Middle frontal gyrus (tissue), 1 donor: ENCODE results near the gene PYGL.
"Not testable (repeated sequence)": the region's sequence is repeated elsewhere in the genome, so short reads cannot be mapped to it uniquely, and the experiment has no call there.

Source experiments
- DNase-seq: peaks from one replicate; pipeline ENCODE4 v3.0.0-alpha.2; 2015; ENCODE audit warnings: low spot score; ENCODE audit errors: extremely low spot score

PYGL gene

DNA sequence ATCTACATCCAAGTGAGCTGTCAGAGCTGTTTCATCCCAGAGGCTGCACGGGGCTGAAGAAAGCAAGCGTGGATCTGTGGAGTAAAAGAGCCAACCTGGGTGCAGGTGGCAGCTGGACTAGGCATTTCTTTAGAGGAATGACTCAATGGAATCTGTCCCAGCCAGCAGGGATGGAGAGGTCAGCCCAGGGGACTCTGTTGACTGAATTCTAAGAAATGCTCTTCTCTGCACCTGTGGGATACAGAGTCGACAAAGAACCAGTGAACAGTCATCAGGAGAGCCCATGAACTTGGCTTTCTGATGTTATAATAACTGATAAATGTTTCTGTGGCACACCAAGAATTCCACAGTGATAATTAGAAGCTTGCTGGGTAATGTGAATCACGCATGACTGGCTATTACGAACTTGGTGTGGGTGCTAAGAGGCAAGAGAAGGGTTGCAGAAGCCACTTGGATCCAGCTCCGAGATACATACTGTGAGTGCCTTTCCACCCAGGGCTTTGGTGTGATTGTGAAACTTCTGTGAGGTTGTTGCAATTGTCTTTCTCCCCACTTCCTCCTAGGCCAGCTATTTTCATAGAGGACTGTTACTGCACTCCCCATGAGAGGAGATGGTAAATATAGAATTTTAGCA is 16.2 kb downstream of the PYGL start:
- DNase-seq, result no peak

DNA sequence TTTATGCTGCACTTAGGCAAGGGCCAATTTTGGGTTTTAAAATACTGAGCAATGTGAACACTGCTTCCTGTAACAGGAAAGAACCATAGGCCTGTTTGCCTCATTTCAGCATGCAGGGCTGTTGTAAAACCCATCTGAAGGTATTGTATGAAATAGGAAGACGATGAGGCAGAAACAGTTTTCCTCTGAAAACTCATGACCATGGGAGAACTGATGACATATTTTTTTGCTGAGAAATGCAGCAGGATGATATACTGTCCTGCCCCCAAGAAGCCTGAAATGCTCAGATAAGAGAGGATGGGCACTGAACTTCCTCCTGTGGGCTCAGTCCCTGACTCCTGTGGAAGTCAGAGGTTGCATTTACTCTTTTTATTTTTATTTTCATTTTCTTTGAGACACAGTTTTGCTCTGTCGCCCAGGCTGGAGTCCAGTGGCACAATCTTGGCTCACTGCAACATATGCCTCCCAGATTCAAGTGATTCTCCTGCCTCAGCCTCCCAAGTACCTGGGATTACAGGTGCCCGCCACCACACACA is 17.4 kb downstream of the PYGL start:
- DNase-seq, result no peak

DNA sequence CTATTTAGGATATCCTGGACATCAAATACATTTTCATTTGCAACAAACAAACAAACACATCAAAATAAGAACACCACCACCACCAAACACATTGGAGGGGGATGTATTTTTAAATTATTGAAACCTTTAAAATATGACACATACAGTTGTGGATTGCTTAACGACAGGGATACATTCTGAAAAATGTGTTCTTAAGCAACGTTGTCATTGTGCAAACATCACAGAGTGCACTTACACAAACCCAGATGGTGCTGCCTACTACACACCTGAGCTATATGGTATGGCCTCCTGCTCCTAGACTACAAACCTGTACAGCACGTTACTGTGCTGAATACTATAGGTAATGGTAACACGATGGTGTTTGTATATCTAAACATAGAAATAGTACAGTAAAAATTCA is 19.4 kb downstream of the PYGL start:
- no peak for DNase-seq

DNA sequence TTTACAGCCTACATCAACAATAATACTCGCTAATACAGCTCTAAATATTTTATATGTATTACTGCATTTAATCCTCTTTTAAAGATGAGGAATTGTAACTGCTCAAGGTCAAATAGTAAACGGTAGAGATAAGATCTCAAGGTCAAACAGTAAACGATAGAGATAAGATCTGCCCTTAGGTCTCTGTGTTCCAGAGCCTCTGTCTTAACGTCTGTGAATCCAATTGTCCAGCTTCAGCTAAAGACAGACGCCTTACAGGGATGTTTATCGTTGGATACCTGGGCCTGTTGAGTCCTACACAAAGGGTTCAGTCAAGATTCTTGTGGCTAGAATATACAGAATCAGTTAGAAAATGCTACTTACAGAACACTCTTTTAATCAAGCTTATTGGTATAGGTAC is 20.0 kb downstream of the PYGL start:
- no peak for DNase-seq

DNA sequence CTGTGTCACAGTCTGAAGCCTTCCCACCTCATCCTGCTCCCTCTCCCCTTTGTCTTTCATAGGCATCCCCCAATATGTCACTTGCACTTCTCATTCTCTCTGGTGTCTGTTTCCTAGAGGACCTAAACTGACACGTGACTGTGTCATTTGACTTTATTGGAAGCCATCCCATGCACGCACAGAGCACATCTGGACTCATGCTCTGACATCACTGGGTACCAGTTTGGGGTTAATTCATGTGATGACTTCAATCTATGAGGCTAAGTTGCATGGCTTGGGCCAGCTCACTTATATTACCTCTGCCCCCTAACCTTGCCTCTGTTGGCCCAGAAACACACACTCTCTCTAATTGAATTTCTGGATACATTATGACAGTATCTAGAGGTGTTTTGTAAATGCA is 21.5 kb downstream of the PYGL start:
- no peak for DNase-seq

DNA sequence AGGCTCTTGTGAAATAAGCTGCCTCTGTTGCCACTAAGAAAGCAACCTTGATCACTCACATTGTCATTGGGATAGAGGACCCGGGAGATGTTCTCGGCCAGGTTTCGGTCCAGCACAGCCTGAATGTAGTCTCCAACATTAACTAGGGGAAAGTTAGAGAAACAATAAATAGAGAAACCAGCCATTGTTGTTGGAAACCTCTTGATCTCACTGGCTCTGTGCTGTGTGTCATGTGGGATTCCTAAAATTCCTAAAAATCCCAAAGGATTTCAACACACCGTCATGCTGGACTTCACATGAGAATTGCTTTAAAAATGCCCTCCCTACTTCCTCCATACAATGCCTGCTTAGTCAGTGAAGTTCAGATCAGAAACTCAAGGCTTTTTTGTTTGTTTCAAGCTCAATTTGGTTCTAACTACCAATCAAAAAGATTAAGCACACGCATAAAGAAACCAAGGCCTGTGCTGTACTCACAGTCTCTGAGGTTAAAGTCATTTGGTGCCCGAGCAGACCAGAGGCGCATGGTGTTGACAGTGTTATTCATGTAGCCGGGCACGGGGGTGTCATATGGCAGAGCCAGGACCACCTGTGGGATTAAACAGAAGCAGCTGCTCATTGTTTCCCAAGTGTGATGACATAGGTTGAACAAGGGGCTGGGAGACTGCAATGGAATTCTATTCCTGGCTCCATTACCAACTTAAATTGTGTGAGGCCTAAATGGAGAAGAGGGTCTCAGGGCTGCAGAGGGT is 23.6 kb downstream of the PYGL start:
- DNase-seq, result no peak

DNA sequence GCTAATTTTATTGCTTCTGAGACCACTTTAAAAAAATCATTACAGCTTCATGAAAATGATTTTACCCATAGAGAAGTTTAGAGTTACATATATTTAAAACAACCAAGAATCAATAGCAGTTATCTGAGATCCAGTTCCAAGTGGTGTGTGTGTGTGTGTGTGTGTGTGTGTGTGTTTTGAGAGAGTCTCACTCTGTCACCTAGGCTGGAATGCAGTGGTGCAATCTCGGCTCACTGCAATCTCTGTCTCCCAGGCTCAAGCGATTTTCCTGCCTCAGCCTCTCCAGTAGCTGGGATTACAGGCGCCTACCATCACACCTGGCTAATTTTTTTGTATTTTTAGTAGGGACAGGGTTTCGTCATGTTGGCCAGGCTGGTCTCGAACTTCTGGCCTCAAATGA is 24.8 kb downstream of the PYGL start:
- not testable (repeated sequence) for DNase-seq

DNA sequence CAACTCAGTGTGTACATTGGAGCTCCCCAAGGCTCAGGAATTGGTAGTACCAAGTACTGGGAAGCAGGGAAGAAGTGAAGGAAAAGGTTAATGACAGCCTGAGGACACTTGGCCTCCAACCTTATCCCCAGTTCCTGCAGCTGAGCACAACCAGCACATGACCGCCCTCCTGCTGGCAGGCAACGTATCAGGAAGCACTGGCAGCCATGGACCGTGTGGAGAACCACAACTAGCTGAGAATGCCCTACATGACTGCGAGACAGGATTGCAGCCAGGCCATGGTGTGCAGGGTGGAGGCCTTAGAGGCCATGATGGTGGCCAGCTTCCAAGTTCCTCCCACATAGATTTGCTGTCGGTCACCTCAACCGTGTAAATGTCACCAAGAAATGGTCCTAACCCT is 26.8 kb downstream of the PYGL start:
- no peak for DNase-seq

DNA sequence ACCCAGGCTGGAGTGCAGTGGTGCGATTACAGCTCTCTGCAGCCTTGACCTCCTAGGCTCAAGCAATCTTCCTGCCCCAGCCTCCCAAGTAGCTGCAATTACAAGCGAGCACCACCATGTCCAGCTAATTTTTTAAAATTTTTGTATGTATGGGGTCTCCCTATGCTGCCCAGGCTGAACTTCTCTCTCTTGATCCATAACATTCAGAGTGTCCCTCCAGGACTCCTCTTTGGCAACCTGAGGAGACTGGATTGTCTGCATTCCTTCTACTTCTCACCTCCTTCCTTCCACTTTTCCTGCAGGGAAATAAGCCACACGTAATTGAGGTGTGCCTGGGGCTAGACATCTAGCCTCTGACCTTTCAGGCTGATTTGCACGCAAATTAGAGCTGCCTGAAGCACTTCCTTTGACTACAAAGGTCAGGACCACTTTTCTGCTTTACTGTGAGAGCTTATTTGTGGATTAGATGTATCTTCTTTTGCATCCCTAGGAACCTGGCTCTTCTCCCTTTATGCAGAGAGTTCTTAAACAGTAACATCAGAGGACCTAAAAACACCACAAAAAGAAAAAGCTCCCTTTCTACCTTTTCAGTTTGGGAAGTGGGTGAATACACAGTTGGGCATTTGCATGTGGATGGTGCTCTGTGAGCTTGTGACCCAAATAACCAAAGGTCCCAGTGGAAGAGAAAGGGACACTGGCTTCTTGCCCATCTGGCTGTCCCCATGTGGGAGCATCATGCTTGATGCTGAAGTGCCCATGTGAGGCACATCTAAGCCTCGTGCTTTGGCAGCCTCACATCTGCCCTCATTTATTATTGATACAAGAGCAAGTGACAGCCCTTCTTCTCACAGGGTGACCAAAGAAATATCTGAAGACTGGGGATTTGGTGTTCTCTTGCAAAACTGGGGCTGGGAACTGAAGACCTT is 33.5 kb downstream of the PYGL start:
- no peak for DNase-seq

DNA sequence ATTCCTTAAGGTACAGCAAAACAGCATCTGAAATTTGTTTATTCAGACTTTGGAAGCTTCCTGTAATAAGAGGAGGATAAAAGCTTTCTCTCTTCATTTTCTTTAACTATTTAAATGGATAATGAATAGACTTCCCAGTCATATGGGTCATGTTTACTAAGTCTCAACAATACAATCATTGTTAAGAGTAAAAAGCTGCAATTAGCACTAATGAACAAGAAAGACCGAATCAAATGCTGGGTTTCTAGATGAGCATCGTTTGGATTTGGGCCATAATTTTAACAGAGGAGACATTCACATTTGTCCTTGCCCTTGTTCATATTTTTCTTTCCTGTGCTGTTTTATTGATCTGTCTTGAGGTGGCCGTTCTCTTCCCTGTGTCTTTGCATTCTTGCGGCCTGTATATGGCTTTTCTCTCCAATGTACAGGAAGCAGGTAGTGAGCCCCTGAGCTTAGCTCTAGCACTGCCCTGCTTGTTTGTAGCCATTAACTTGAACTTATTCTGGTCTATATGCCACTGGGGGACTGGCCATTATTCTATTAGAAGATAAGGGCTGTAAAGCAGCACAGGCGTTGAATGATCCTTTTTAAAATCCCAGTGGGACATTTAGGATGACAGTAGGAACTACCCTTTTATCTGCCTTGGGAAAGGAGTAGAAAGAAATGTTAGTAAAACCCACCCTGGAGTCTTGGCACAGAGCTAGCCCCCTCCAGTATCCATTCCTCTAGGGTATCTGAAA is 37.8 kb downstream of the PYGL start:
- DNase-seq, result no peak

DNA sequence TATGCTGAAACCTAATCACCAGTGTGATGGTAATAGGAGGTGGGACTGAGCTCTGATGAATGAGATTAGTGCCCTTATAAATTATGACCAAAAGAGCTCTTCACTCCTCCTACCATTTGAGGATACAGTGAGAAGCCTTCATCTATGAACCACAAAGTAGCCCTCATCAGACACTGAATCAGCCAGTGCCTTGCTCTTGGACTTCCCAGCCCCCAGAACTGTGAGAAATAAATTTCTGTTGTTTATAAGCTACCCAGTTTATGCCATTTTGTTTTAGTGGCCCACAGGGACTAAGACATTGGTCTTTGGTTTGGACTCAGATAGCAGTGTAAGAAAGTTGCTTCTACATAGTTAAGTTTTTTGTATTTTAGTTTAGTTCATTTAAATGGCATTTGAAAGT is 39.6 kb downstream of the PYGL start:
- DNase-seq, result no peak

DNA sequence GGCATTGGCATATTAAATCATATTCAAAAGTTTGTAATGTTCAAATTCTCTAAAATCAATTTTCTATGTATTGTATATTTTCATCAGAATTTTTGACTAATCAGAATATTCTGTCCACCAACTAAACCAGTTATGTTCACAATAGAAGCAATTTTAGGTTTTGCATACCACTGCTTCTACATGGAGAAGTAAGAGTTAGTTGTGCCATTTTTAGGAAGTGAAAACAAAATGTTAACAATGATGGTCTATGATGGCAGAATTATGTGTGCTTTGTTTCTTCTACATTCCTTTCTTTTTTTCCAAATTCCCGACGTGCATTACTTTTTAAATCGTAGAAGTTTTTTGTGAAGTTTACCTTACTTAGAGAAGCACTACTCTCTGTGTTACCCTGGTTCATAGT is 42.9 kb downstream of the PYGL start:
- no peak for DNase-seq

DNA sequence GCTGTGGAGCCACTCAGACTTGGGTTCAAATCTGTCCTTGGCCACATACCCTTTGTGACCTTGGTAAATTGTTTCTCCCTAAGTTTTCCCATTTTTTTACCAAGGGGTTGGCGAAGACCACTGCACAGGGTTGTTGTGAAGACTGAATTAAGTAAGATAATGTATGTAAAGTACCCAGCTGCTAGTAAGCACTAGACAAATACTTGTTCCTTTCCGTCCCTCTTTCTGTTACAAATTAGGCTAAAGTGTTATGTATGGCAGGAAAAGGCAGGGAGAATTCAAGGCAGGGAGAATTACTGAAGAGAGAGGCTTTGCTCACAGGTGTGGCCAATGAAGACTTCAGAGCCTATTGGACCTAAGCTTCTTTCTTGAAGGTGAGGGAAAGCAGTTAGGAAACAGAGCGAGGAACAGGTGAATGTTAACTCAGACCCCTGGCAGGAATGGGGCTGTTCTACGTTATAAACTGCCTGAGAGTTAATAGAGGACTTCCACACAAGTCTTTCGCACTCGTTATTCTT is 46.6 kb downstream of the PYGL start:
- no peak for DNase-seq

DNA sequence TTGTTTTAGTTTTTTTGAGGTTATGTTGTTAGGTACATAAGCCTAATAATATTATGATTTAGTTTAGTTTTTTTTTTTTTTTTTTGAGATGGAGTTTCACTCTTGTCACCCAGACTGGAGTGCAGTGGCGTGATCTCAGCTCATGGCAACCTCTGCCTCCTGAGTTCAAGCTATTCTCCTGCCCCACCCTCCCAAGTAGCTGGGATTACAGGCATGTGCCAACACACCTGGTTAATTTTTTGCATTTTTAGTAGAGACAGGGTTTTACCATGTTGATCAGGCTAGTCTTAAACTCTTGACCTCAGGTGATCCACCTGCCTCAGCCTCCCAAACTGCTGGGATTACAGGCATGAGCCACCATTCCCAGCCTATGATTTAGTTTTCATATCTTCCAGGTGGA is 47.3 kb downstream of the PYGL start:
- not testable (repeated sequence) for DNase-seq

DNA sequence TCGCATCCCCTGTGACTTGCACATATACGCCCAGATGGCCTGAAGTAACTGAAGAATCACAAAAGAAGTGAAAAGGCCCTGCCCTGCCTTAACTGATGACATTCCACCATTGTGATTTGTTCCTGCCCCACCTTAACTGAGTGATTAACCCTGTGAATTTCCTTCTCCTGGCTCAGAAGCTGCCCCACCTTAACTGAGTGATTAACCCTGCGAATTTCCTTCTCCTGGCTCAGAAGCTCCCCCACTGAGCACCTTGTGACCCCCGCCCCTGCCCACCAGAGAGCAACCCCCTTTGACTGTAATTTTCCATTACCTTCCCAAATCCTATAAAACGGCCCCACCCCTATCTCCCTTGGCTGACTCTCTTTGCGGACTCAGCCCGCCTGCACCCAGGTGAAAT is 47.9 kb downstream of the PYGL start:
- not testable (repeated sequence) for DNase-seq

DNA sequence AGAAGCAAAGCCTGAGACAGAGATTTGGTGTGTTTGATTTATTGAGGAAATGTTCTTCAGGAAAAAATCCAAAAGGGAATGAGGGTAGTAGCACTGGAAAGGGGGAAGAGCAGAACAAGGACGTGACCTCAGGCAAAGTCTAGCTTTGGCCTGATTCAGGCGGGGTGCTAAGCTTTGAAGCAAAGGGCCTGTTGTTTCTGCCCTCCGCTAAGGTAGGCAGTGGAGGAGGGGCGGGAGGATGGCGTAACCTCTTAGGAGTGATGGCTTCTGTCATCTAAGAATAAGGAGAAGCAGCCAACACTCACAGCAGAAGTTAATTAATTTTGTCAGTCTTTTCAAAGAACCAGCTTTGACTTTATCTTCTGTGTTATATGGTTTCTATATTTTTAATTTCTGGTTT is 52.0 kb downstream of the PYGL start:
- DNase-seq, result no peak

DNA sequence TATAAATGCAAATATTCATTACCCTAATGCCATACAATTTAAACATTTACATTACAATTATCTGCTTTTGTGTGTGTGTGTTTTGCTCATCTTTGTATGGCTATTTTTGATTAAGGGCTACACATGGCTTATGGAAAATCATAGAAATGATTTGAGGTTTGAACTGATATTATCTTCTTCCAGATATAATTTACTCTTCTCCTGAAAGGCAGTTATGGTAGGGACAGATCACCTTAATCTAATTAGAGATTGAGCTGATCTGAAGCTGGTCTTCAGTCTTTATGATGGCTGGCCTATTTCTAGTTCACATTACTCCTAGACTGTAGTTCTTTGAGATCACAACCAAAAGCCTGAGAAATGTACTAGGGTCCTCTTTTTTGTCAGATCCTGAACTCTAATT is 56.8 kb downstream of the PYGL start:
- DNase-seq, result no peak

DNA sequence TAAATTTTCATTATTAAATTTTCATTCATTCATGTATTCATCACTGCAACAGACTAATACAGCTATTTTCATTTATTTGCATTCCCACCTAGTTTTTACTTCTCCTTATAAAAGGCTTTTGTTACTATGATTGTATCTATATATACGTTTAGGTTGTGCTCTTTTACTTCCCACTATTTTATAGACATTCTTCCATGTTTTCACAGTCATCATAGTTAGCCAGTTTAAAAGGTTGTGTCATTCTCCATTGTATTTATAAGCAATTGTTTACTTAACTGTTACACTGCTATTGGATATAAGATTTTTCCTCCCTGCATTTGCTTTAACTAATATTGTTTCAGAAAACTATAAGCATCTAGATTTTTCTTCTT is 60.5 kb downstream of the PYGL start:
- DNase-seq, result no peak

DNA sequence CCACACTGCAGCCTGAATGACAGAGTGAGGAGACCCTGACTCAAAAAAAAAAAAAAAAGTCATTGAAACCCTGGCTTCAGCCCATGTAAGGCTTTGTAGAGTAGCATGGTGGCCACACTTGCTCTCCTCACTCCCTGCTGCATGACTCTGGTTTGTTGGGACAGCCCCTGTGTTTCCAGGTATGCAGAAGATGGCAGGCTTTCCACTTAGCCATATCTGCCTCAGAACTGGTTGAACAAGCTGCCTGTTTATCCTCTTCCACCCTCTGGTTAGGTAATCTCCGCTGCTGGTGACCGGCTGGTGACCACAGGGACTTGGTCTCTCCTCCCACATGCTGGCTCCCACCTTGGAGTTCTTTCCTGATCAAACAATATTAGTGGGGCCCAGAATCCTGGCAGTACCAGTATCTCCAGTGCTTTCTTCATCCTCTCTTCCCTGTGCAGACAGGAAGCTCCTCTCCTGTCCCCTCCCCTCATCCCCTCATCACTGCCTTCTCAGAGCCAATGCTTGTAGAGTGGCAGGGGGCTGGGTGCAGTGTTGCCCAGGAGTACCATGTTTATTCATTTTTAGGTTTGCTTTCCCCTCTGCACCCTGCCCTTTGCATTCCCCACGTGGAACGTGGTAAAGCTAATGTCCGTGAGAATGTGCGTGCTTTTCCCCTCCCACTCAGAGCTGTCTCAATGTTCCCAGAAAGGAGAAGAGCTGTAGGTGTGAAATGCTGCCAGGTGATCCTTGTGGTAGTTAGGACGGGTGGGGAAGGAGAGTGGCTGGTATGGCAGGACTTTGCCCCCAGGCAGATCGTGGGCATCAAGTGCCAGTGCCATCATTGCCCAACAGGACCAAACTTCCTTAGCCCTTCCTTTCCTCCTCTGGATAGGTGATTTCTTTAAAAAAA is 61.1 kb downstream of the PYGL start:
- DNase-seq, result no peak
